Kidney capillary endothelial cell (primary cell): Measurements from ENCODE around the gene ODAM.
"Not testable (repeated sequence)": the region's sequence is repeated elsewhere in the genome, so short reads cannot be mapped to it uniquely, and the experiment has no call there.

Experiments used
- DNase-seq: peaks from one replicate; pipeline ENCODE4 v3.0.0-alpha.2; 2018; ENCODE audit warnings: low spot score

Gene ODAM

GRCh38 chr4:70221818-70222217, 26.3 kb downstream of the ODAM start:
- DNase-seq: not testable (repeated sequence)

- DNase-seq: no peak
Measured at GRCh38 chr4:70225824-70226223, 30.3 kb downstream of the ODAM start, which contains the start of gene FDCSP. Gene FDCSP (plus strand): TSS chr4:70226124. CDS start chr4:70231195, 5,071 bp downstream.

GRCh38 chr4:70236125-70236524, 40.6 kb downstream of the ODAM start:
- no peak for DNase-seq

GRCh38 chr4:70239131-70239883, 43.8 kb downstream of the ODAM start:
- no peak for DNase-seq

GRCh38 chr4:70239884-70240591, 44.5 kb downstream of the ODAM start:
- DNase-seq: no peak

- DNase-seq: not testable (repeated sequence)
Measured at GRCh38 chr4:70242297-70242696, 46.8 kb downstream of the ODAM start, which contains the start of gene CSN3. Gene CSN3 (plus strand): TSS chr4:70242597. CDS start chr4:70244820, 2,223 bp downstream.

GRCh38 chr4:70243091-70243490, 47.6 kb downstream of the ODAM start:
- DNase-seq: no peak

GRCh38 chr4:70251250-70251944, 55.9 kb downstream of the ODAM start:
- no peak for DNase-seq

GRCh38 chr4:70251945-70252277, 56.4 kb downstream of the ODAM start:
- no peak for DNase-seq
